ENCODE results near the gene KIAA1549. TPM values are rescaled to one million over a fixed set of nuclear protein-coding genes. Genes with fewer than 3 reads are reported as not detected.

KIAA1549 gene
- total and polyA plus RNA-seq, 2 donors (not counting 1 experiment from before 2014, with no cell fraction given) = under 0.01 to 0.52 TPM

DNA sequence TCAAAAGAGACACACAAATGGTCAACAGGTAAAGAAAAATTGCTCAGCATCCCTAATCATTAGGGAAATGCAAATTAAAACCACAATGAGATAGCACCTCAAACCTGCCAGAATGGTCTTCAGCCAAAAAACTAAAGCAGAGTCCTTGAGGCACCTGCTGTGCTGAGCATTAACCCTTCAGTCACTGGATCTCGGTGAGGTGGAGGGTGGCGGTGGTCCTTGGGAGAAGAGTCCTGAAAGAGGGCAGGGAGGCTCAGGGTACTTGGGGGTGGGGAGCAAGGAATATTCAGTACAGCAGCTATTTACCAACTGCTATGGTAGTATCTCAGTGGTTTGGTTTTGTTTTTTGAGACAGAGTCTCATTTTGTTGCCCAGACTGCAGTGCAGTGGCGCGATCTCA is 7.1 kb downstream of the KIAA1549 start:
- H4K20me1 ChIP-seq (ENCODE audit: control insufficient read depth, insufficient read depth, low read length, poor library complexity, severe bottlenecking) = no peaks in the 10 kb centered on the region
- H3K4me1 Mint-ChIP-seq = no peaks in the 10 kb centered on the region
- H3K4me3 ChIP-seq (ENCODE audit: control extremely low read depth in 1 of 5, extremely low read depth in 1 of 5, insufficient read depth in 1 of 5, low read depth in 2 of 5, low read length in 4 of 5) = no peak overlapping the region
- H3K36me3 ChIP-seq (replicated peaks in 1 of 2; ENCODE audit: control extremely low read depth in 1 of 2, control insufficient read depth in 1 of 2, extremely low read depth in 1 of 2, insufficient read depth in 2 of 2, low read length in 1 of 2) = no peaks in the 10 kb centered on the region
- intact Hi-C loops (cut with micrococcal nuclease) = no loop called here
- no peaks in the 10 kb centered on the region for H3K79me2 ChIP-seq (ENCODE audit: control insufficient read depth, insufficient read depth, low read length)
- peaks cover 0 to 2% (median 0%) of the 10 kb centered on the region in 3 donors for H3K9me3 ChIP-seq (ENCODE audit: control extremely low read depth in 1 of 3, control insufficient read depth in 2 of 3, insufficient read depth in 1 of 3, low read length in 2 of 3)
- no peak overlapping the region for H2AFZ ChIP-seq (ENCODE audit: insufficient read depth, low read depth, low read length, poor library complexity, severe bottlenecking)
- H3K4me2 ChIP-seq (replicated peaks; ENCODE audit: low read depth, low read length, poor library complexity, severe bottlenecking) = no peak overlapping the region
- no peaks in the 10 kb centered on the region for H3K4me1 ChIP-seq (ENCODE audit: control insufficient read depth in 2 of 2, insufficient read depth in 2 of 2, low read length in 2 of 2)
- H3K27ac ChIP-seq (ENCODE audit: low read length in 2 of 2) = no peak overlapping the region
- POLR2A ChIA-PET = no interaction called here
- 100% methylated on average over 2 of the region's 4 CpGs for WGBS (ENCODE audit: insufficient coverage)
- H3K27me3 Mint-ChIP-seq = peaks cover 40% of the 10 kb centered on the region
- no peak for ATAC-seq (ENCODE audit: low read depth)
- DNase-seq = no peak
- TF ChIP-seq EZH2 (IDR thresholded peaks at IDR 0.05; ENCODE audit: borderline replicate concordance, insufficient read depth, low read depth, low read length, poor library complexity, severe bottlenecking) = no peak
- TF ChIP-seq, protein P1, sequence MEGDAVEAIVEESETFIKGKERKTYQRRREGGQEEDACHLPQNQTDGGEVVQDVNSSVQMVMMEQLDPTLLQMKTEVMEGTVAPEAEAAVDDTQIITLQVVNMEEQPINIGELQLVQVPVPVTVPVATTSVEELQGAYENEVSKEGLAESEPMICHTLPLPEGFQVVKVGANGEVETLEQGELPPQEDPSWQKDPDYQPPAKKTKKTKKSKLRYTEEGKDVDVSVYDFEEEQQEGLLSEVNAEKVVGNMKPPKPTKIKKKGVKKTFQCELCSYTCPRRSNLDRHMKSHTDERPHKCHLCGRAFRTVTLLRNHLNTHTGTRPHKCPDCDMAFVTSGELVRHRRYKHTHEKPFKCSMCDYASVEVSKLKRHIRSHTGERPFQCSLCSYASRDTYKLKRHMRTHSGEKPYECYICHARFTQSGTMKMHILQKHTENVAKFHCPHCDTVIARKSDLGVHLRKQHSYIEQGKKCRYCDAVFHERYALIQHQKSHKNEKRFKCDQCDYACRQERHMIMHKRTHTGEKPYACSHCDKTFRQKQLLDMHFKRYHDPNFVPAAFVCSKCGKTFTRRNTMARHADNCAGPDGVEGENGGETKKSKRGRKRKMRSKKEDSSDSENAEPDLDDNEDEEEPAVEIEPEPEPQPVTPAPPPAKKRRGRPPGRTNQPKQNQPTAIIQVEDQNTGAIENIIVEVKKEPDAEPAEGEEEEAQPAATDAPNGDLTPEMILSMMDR (IDR thresholded peaks at IDR 0.05) = no peak
- no peak overlapping the region for H3K4me3 Mint-ChIP-seq
- peaks cover 0 to 12% (median 11%) of the 10 kb centered on the region in 4 experiments for H3K27me3 ChIP-seq (replicated peaks in 1 of 4; ENCODE audit: control extremely low read depth in 1 of 4, control insufficient read depth in 3 of 4, insufficient read depth in 4 of 4, low read length in 3 of 4)
- H3K9me3 Mint-ChIP-seq (ENCODE audit: insufficient read depth) = no peaks in the 10 kb centered on the region
- CTCF ChIA-PET = interaction anchor here (0.9 kb wide), 1 partner anchor 101 kb away, joined by 3 read pairs; no protein-coding TSS in a partner anchor
- no peak overlapping the region for H3K27ac Mint-ChIP-seq
- no peak overlapping the region for H3K9ac ChIP-seq (ENCODE audit: low read length)

DNA sequence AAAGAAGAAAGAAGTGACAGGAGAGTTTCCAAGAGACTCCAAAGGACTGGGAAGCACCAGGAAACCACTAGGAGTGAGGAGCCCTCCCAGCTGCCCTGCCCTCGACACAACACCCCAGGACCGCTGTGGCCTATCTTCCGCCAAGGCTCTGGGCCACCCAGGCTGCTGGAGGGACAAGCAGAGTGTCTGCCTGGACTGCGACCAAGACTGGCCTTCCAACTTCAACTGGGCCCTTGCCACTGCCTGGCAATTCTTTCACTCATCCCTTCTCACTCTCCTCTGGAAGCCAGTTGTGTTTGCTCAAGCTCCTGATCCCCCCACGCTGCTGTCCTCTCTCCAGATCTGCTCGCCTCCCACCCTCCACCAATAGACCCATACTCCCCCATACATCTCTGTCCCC is 10.2 kb downstream of the KIAA1549 start:
- Histone ChIP-seq H2AFZ (ENCODE audit: insufficient read depth, low read depth, low read length, poor library complexity, severe bottlenecking) (no peak overlapping the region), H3K4me1 (ENCODE audit: control insufficient read depth in 2 of 2, insufficient read depth in 2 of 2, low read length in 2 of 2) (no peaks in the 10 kb centered on the region), H3K4me3 (ENCODE audit: control extremely low read depth in 1 of 5, extremely low read depth in 1 of 5, insufficient read depth in 1 of 5, low read depth in 2 of 5, low read length in 4 of 5) (no peak overlapping the region), H3K79me2 (ENCODE audit: control insufficient read depth, insufficient read depth, low read length) (no peaks in the 10 kb centered on the region), H3K4me2 (replicated peaks; ENCODE audit: low read depth, low read length, poor library complexity, severe bottlenecking) (no peak overlapping the region), H3K9me3 (ENCODE audit: control extremely low read depth in 1 of 3, control insufficient read depth in 2 of 3, insufficient read depth in 1 of 3, low read length in 2 of 3) (no peaks in the 10 kb centered on the region), H4K20me1 (ENCODE audit: control insufficient read depth, insufficient read depth, low read length, poor library complexity, severe bottlenecking) (no peaks in the 10 kb centered on the region), H3K36me3 (replicated peaks in 1 of 2; ENCODE audit: control extremely low read depth in 1 of 2, control insufficient read depth in 1 of 2, extremely low read depth in 1 of 2, insufficient read depth in 2 of 2, low read length in 1 of 2) (no peaks in the 10 kb centered on the region), H3K27me3 (replicated peaks in 1 of 4; ENCODE audit: control extremely low read depth in 1 of 4, control insufficient read depth in 3 of 4, insufficient read depth in 4 of 4, low read length in 3 of 4) (peaks cover 0 to 5% (median 4%) of the 10 kb centered on the region in 4 experiments), H3K27ac (ENCODE audit: low read length in 2 of 2) (no peak overlapping the region), H3K9ac (ENCODE audit: low read length) (no peak overlapping the region)
- no peak overlapping the region for H3K27ac Mint-ChIP-seq
- H3K9me3 Mint-ChIP-seq (ENCODE audit: insufficient read depth) = no peaks in the 10 kb centered on the region
- intact Hi-C loops (cut with micrococcal nuclease) = no loop called here
- ChIA-PET POLR2A (no interaction called here), CTCF (no interaction called here)
- TF ChIP-seq, protein P1 (IDR thresholded peaks at IDR 0.05) = no peak
- no peak for TF ChIP-seq EZH2 (IDR thresholded peaks at IDR 0.05; ENCODE audit: borderline replicate concordance, insufficient read depth, low read depth, low read length, poor library complexity, severe bottlenecking)
- H3K4me3 Mint-ChIP-seq = no peak overlapping the region
- 96% methylated on average over 6 of the region's 6 CpGs for WGBS (ENCODE audit: insufficient coverage)
- ATAC-seq (ENCODE audit: low read depth) (no peak), DNase-seq (no peak)
- H3K4me1 Mint-ChIP-seq = no peaks in the 10 kb centered on the region
- H3K27me3 Mint-ChIP-seq = peaks cover 29% of the 10 kb centered on the region

Measured in B cell (primary cell).